Upper lobe of left lung (tissue), 6 donors: Measurements from ENCODE around the gene MAPK14. TPM values are rescaled to one million over a fixed set of nuclear protein-coding genes. Genes with fewer than 3 reads are reported as not detected.

ENCODE experiments used
- ATAC-seq, 2 donors: fragments of 200-7000 bp; cut with Tn5 transposase; one replicate each; pipeline ENCODE4 v1.9.1; 2022; ENCODE audit warnings: mild to moderate bottlenecking in 2 of 2, moderate library complexity in 2 of 2; ENCODE audit not compliant: low FRiP score in 2 of 2
- DNase-seq, 2 donors: peaks; one replicate each; pipeline ENCODE4 v3.0.0-alpha.2; 2019 to 2020
- H3K27ac ChIP-seq, 4 donors: fragments of 200-600 bp; sonication (generic); one replicate each; pipeline ENCODE4 v1.5.1; 2016 to 2019
- H3K27me3 ChIP-seq, 4 donors: fragments of 200-600 bp; sonication (generic); one replicate each; pipeline ENCODE4 v1.5.1; 2017 to 2019
- H3K36me3 ChIP-seq, 4 donors: fragments of 200-600 bp; sonication (generic); one replicate each; pipeline ENCODE4 v1.5.1; 2016 to 2019
- H3K4me1 ChIP-seq, 4 donors: fragments of 200-600 bp; sonication (generic); one replicate each; pipeline ENCODE4 v1.5.1; 2018 to 2019
- H3K4me3 ChIP-seq, 4 donors: fragments of 200-600 bp; sonication (generic); one replicate each; pipeline ENCODE4 v1.5.1; 2017 to 2019; ENCODE audit warnings: mild to moderate bottlenecking in 2 of 4, moderate library complexity in 1 of 4
- H3K9me3 ChIP-seq, 4 donors: fragments of 200-600 bp; sonication (generic); one replicate each; pipeline ENCODE4 v1.5.1; 2018 to 2019
- EP300 ChIP-seq, 4 donors: sonication (generic); formaldehyde crosslinking; IDR thresholded peaks; one replicate each; pipeline ENCODE4 v1.5.1; 2017; ENCODE audit warnings: antibody characterized with exemption in 4 of 4, control low read depth in 2 of 4
- POLR2A ChIP-seq, 4 donors: fragments of 450-650 bp; IDR thresholded peaks; one replicate each; pipeline ENCODE4 v1.5.1; 2016 to 2017; ENCODE audit warnings: antibody characterized with exemption in 4 of 4, mild to moderate bottlenecking in 2 of 4
- POLR2AphosphoS5 ChIP-seq, 2 donors: sonication (generic); formaldehyde crosslinking; IDR thresholded peaks; one replicate each; pipeline ENCODE4 v1.5.1; 2017; ENCODE audit warnings: antibody characterized with exemption in 2 of 2
- WGBS, 2 donors: methylation state at CpG; one replicate each; pipeline ENCODE4 v1.1.5; 2017 to 2018; 5-methylcytosine and 5-hydroxymethylcytosine counted together
- total RNA-seq, 6 donors: library from RNA; depleted of rRNA in 4 of 6; stranded (reverse); fragments of >200 nt in 4 of 6; gene quantifications; one replicate each; pipeline versions ENCODE4 v1.1.0 to v1.2.1, GENCODE V29; 2016 to 2021
- TF ChIP-seq, protein P1 (sequence below), 6 experiments: fragments of 450-650 bp in 4 of 6; fragments of 200-600 bp in 2 of 6; sonication (generic) in 2 of 6; IDR thresholded peaks; one replicate each; pipeline ENCODE4 v1.5.1; 2016 to 2019; ENCODE audit warnings: antibody characterized with exemption in 6 of 6
- donor health status: DM: no; HTN: no; CAD: no; lungs with moderate emphysema.
- donor health status: DM: no; HTN: yes; CAD: no; lungs with severe emphysema.

The MAPK14 gene
- total RNA-seq, 6 donors from 2014 or later = 39.8 to 96.3 (median 70.8) TPM

GRCh38 chr6:36110863-36111262 is 83.3 kb downstream of the MAPK14 start:
- TF ChIP-seq POLR2A (IDR thresholded peaks at IDR 0.05) (no peak), POLR2AphosphoS5 (IDR thresholded peaks at IDR 0.05) (no peak), EP300 (IDR thresholded peaks at IDR 0.05) (no peak)
- TF ChIP-seq, protein P1, sequence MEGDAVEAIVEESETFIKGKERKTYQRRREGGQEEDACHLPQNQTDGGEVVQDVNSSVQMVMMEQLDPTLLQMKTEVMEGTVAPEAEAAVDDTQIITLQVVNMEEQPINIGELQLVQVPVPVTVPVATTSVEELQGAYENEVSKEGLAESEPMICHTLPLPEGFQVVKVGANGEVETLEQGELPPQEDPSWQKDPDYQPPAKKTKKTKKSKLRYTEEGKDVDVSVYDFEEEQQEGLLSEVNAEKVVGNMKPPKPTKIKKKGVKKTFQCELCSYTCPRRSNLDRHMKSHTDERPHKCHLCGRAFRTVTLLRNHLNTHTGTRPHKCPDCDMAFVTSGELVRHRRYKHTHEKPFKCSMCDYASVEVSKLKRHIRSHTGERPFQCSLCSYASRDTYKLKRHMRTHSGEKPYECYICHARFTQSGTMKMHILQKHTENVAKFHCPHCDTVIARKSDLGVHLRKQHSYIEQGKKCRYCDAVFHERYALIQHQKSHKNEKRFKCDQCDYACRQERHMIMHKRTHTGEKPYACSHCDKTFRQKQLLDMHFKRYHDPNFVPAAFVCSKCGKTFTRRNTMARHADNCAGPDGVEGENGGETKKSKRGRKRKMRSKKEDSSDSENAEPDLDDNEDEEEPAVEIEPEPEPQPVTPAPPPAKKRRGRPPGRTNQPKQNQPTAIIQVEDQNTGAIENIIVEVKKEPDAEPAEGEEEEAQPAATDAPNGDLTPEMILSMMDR (IDR thresholded peaks at IDR 0.05) = no peak
- 92 to 94% methylated on average over 4 of the region's 4 CpGs for WGBS, 2 donors
- no peaks in the 10 kb centered on the region for H3K9me3 ChIP-seq
- ATAC-seq (no peak), DNase-seq (no peak)
- H3K4me3 ChIP-seq = no peak overlapping the region
- H3K27ac ChIP-seq = no peak overlapping the region
- H3K27me3 ChIP-seq = no peaks in the 10 kb centered on the region
- peaks cover 5 to 53% (median 38%) of the 10 kb centered on the region in 4 donors for H3K36me3 ChIP-seq
- peaks cover 2 to 7% (median 5%) of the 10 kb centered on the region in 4 donors for H3K4me1 ChIP-seq

GRCh38 chr6:36111526-36111925 is 83.9 kb downstream of the MAPK14 start:
- TF ChIP-seq POLR2AphosphoS5 (IDR thresholded peaks at IDR 0.05) (no peak), EP300 (IDR thresholded peaks at IDR 0.05) (no peak), POLR2A (IDR thresholded peaks at IDR 0.05) (no peak)
- TF ChIP-seq, protein P1 (IDR thresholded peaks at IDR 0.05) = no peak
- Histone ChIP-seq H3K4me1 (peaks cover 2 to 7% (median 5%) of the 10 kb centered on the region in 4 donors), H3K27ac (no peak overlapping the region), H3K36me3 (peaks cover 5 to 53% (median 37%) of the 10 kb centered on the region in 4 donors), H3K9me3 (no peaks in the 10 kb centered on the region), H3K27me3 (no peaks in the 10 kb centered on the region), H3K4me3 (no peak overlapping the region)
- no peak for DNase-seq
- WGBS, 2 donors = 92 to 97% methylated on average over 7 of the region's 7 CpGs
- no peak for ATAC-seq

DNA sequence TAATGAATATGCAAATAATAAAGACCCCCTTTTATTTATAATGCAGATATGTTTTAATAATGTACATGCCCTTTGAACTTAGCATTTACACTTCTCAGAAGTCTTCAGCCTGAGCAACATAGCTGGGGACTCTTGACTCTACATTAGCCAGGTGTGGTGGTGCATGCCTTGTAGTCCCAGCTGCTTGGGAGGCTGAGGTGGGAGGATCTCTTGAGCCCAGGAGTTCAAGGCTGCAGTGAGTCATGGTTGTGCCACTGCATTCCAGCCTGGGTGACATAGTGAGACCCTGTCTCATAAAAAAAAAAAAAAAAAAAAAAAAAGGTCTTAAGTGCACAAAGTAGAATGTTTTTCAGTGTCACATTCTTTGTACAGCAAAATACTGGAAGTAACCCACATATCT is 85.4 kb downstream of the MAPK14 start:
- no peak for ATAC-seq
- Histone ChIP-seq H3K4me1 (peaks cover 2 to 8% (median 5%) of the 10 kb centered on the region in 4 donors), H3K9me3 (no peaks in the 10 kb centered on the region), H3K36me3 (peaks cover 5 to 54% (median 31%) of the 10 kb centered on the region in 4 donors), H3K4me3 (no peak overlapping the region), H3K27ac (no peak overlapping the region), H3K27me3 (no peaks in the 10 kb centered on the region)
- TF ChIP-seq POLR2A (IDR thresholded peaks at IDR 0.05) (no peak), EP300 (IDR thresholded peaks at IDR 0.05) (no peak)
- no peak for DNase-seq

GRCh38 chr6:36113703-36114102 is 86.1 kb downstream of the MAPK14 start:
- Histone ChIP-seq H3K36me3 (peaks cover 2 to 47% (median 25%) of the 10 kb centered on the region in 4 donors), H3K9me3 (no peaks in the 10 kb centered on the region), H3K4me1 (peaks cover 6 to 14% (median 9%) of the 10 kb centered on the region in 4 donors), H3K27me3 (no peaks in the 10 kb centered on the region), H3K27ac (no peak overlapping the region), H3K4me3 (no peak overlapping the region)
- no peak for DNase-seq
- no peak for ATAC-seq
- 89 to 94% methylated on average over 2 of the region's 2 CpGs for WGBS, 2 donors
- TF ChIP-seq POLR2A (IDR thresholded peaks at IDR 0.05) (no peak), EP300 (IDR thresholded peaks at IDR 0.05) (no peak), POLR2AphosphoS5 (IDR thresholded peaks at IDR 0.05) (no peak)
- TF ChIP-seq, protein P1 (IDR thresholded peaks at IDR 0.05) = no peak

DNA sequence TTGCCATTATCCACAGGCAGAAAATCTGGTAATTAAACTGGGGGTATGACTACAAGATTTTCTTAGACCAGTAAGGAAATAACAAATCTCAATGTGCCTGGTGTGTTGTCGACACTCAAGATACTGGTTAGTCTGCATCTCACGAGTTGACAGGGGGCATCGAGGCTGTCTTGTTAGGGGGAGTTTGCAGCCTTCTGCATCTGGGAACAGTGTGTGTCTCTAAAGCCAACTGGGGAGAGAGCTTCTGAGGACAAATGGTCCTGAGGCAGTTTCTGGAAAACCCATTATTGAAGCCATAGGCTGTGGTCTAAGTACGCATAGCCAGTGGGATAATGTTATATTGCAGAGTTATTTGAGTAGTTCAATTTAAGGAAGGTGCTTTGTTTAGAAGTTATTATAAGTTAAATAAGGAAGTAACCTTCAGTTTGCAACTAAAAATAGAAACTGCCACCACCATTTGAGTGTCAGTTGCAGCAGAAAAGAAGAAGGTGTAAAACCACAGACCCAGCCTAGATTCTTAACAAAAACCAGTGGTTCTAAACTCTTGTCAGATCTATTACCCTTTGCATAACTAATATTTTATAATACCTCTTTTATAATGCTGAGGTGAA is 87.3 kb downstream of the MAPK14 start:
- TF ChIP-seq POLR2A (IDR thresholded peaks at IDR 0.05) (no peak), EP300 (IDR thresholded peaks at IDR 0.05) (no peak), POLR2AphosphoS5 (IDR thresholded peaks at IDR 0.05) (no peak)
- TF ChIP-seq, protein P1 (IDR thresholded peaks at IDR 0.05) = no peak
- Histone ChIP-seq H3K27me3 (no peaks in the 10 kb centered on the region), H3K36me3 (peaks cover 0 to 35% (median 16%) of the 10 kb centered on the region in 4 donors), H3K27ac (peak overlapping the region in 2 of 4 donors; percentile 8 to 59), H3K9me3 (no peaks in the 10 kb centered on the region), H3K4me3 (no peak overlapping the region), H3K4me1 (peaks cover 14 to 22% (median 15%) of the 10 kb centered on the region in 4 donors)
- DNase-seq = no peak
- WGBS, 2 donors = 46 to 48% methylated on average over 4 of the region's 4 CpGs
- no peak for ATAC-seq
